ENCODE data around the gene UST.
A peak's percentile ranks its signal among the peaks of the same experiment; 100 is the strongest.

UST gene

DNA sequence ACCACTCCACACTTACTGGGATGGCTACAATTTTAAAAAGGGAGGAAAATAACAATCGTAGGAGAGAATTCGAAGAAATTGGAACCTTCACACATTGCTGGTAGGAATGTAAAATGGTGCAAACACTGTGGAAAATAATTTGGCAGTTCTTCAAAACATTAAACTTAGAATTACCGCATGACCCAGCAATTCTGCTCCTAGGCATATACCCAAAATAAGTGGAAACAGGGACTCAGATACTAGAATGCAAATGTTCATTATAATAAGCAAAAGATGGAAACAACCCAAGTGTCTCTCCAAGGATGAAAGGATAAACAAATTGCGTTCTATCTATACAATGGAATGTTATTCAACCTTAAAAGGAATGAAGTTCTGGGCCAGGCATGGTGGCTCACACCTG lies 325.2 kb downstream of the UST start:
- no peak for DNase-seq

DNA sequence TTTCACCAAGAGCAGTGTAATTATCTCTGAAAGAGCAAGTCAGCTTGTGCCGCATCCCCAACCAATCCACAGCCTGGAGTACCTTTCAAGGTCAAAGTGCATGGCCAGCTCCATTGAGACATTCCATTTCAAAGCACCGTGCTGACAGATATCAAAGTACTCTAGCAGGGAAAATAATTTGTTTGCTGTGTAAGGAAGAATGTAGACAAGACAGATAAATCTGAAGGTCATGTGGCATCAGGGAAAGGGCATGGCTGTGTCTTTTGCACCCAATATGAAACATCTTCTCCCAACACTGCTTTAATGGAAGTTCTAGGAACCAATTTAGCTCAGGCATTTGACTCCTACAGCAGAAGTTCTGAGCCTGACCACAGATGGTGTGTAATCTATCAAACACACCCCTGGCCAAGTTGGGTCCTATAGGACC lies 328.0 kb downstream of the UST start:
- no peak for DNase-seq

DNA sequence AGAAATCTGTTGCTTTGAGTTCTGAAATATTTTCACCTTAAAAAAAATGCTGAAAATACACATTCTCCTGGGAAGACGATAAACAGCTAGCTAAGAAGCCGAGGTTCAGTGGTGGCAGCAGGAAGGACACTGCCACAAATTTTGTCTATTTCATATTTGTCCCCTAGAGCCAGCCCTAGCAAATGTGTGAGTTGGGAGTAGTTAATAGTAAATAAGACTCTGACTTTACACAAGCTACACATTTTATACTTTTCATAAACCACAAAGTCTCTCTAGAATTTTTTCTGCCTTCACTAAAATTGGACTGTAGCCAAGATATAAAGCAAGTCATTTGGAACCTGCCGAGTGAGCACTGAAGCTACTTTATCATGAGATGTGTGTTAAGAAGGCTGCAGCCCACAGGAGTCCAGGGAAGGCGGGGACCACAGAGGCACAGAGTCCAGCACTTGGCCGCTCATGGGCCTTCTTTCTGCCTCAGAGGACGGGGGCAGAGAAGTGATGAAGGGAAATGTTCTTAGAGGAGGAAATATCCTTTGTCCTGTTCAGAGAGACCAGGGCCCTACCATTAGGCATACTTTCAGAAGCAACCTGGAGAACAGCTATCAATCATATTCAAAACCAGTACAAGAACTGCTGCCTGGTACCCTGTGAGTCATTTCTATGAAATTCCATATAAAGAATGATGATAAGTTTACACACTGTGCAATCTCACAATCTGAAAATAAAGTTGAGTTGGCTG lies 329.0 kb downstream of the UST start:
- no peak for DNase-seq

DNA sequence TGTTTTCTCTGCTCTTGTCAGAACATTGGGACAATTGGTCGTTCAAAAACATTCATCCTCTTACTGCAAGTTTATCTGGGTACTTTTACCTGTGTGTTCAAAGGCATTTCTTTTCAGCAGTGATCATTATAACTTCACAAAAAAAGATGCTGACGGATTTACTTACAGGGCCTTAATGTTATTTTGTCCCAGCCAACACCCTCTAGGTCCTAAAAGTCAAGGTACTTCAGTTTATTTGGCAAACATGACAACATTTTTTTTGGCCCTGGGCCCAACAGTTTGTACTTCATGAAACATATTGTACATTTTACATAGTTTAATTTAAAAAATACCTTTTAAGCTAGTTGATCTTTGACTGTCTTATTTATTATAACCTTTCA lies 329.5 kb downstream of the UST start:
- DNase-seq: no peak

DNA sequence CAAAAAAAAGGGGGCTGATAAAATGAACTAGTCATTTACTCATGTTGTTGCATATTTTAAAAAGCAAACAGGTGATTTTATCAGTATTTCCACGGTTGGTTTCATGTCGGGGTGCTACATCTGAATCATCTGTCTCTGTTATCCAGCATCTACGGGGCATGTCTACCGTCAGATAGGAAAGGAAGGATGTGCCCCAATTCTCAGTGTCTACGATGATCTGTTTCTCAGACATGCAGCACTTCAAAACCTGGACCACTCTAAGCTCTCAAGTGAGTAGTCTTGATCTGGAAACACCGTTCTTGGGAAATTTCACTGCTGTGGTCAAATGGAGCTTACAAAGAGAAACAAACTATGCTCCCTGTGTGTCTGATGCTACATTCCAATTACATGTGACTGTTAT lies 330.4 kb downstream of the UST start:
- DNase-seq: no peak

DNA sequence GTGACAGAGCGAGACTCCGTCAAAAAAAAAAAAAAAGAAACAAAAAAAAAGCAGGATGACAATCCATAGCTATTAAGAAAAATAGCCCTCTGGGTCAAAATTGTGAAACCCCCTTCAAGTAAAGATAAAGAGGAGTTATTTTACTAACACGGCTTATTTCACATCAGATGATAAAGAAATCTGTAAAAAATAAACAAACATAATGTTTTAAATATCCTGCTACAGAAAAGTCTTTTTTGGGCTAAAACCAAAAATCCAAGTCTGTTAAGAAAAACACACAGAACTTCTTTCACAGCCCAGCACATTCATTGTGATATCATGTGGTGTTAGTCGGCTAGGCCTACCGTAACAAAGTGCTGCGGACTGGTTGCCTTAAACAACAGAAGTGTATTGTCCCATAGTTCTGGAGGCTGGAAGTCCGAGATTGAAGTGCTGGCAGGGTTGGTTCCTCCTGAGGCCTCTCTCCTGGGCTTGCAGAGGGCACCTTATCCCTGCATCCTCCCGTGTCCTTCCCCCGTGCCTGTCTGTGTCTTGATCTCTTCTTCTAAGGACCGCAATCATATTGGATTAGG lies 331.5 kb downstream of the UST start:
- DNase-seq: no peak

DNA sequence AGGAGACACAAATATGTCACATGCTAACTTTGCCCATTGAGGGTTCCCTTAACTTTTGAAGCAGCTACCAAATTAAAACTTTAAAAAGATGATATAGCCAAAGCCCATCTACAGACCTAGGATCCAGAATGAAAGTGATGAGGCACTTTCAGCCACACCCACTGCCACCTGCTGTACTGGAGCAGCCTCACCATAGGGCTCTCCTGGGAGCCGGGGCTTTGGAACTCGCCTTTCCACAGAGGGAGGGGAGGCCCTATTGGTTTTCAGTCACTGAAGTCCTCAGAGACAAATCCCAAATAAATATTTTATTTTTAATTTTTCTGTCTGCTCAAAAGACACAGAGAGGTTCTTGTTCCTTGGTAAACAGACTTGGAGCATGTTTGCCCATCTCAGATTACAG lies 332.6 kb downstream of the UST start:
- DNase-seq: no peak

DNA sequence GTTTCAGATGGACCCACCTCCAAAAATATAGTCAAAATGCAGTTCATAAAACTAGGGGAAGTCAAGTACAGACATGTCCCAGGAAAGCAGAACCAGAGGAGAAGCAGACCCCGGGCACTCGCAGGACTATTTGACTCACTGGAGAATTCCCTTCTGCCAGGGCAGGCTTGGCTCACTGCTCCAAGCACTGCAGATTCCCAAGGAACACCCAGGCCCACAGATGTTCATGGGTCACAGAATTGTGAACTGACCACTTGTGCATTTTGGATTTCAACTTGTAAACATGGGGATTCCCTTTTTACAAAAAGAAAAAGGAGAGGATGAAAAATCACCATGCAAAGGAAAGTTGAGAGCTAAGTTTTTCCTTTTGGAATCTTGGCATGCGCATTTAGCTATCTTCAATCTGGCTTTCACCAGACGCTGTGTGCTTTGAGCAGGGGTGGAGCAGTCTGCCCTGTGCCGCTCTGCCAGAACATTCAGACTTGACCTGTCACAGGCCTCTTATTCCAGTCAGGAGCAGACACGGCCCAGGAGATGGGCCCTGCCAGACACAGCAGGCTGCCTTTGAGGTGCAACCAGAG lies 333.2 kb downstream of the UST start:
- no peak for DNase-seq

DNA sequence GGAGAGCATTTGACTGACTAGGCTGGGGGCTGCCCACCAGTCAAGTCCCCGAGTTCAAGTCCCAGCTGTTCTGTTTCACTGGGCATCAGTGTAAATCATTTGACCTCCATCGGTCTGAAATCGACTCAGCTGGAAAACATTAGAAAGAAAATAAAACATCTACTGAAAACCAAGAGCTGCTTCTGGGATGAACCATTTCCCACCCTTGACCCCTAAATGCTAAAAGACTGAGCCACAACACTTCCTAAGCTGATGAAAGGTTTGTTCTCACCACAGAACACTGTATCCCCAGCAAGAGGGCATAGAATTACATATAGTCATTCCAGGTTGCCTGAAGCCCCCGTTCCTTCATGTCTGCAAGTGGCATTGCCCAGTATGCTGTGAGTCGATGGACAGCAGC lies 333.7 kb downstream of the UST start:
- DNase-seq: no peak

DNA sequence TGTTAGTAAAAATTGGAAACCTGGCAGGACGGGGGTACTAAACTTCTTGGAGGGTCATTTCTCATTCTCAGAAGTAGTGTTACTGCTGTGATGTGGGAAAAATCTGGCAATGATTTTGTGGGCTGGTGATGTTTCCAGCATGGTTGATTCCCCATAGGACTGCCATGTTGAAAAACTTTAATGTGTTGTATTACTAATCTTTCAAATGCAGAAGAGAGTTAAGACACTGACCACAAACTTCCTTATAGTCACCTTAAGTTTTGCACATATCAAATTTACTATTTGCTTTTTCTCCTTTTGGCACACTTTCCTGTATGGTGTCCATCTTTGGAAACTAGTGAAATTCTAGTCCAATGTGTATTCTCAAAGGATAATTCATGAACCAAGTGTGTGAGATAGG lies 334.5 kb downstream of the UST start:
- DNase-seq: no peak

DNA sequence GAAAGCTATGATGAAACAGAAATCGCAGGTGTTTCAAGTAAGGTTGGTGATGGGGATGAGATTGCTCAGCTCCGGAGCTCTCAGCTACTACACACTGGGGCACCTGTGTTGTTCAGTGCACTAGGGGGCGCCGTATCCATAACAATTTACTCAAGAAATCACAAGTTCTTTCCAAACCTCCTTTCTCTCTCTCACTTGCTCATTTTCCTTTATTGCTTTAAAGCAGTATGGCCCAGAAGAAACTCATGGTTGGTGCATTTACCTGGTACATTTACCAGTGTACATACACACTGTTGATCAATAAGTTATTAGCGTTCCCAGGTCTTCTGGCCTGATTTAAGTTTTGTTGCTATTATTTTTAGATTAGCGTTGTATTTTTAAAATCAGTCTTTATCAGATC lies 335.5 kb downstream of the UST start:
- peak; percentile 92 for DNase-seq

DNA sequence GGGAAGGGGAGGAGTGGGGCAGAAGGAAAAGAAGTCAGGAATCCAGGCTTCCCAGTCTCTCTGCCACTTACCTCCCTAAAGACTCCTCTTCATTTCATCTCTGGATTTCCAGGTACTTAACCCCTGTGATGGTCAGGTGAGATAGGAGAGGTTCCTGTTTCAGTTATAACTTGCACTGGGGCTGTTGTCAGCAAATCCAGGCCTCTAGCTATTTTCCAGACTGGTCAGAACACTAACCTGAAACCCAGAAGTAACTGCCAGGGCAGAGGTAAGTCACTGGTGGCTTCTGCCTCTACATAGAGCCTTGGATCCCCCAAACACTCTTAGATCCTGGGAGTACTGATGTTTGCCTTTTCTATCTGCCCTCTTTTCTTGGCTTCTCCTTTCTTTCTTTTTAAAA lies 337.2 kb downstream of the UST start:
- no peak for DNase-seq

DNA sequence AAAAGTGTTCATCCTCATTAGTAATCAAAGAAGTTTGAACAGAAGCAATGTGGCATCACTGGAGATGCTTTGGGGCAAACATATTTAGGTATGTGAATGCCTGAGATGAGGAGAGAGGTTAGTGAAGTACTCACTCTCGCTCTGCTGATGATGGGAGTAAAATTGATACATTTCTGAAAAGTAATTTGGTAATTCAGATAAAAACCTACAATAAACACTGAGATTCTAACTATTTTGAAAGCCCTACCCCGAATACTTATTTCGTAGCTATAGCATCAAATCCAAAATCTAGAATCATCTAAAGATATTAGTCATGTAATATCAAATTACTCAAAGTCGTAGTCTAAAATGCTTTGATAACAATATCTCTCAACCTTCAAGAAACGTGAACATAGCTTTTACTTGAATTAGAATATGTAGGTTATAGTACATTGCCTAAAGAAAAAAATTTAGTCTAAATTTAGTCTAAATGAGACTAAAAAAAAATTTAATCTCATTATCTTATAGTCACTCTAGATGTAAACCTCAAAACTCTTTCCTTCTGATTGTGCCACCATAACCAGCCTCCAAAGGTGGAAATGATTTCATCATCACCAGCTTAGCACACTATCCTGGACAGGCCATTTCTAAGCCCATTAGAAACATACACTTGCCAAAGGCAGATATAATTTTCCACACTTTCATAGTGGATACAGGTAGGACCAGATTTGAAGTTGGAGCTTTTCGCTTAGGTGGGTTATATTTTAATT lies 338.2 kb downstream of the UST start:
- DNase-seq: no peak

DNA sequence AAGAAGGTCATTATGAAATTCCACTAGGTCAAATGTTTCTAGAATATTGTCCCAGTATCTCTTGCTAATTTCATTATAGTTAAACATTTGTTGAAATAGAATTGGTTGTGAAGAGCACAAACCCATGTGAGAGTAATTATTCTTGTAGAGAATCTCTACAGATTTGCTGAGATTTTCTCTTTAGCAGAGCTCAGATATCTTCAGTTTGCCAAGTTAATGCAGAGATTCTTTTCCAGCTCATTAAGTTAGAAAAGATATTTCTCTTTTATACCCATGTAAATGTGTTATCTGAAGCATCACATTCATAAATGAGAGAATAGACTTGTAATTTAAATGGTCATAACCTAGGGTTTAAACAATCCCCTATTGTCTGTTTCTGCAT lies 338.7 kb downstream of the UST start:
- no peak for DNase-seq

DNA sequence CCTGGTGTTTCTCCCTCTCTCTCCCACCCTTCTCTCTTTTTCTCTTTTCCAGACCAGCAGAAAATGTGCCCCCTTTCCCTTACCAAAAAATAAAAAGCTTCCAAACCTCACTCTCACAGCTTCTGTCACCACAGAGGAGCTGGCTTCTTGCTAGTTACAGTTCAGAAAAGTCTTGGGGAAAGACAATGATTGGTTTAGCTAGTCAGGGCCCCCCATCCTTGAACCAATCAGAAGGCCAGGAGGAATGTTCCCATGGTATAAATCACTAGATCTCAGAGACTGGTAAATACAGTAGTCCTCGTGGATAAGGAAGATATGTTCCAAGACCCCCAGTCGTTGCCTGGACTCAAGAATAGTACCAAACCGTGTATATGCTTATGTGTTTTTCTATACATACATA lies 339.5 kb downstream of the UST start:
- DNase-seq: no peak

DNA sequence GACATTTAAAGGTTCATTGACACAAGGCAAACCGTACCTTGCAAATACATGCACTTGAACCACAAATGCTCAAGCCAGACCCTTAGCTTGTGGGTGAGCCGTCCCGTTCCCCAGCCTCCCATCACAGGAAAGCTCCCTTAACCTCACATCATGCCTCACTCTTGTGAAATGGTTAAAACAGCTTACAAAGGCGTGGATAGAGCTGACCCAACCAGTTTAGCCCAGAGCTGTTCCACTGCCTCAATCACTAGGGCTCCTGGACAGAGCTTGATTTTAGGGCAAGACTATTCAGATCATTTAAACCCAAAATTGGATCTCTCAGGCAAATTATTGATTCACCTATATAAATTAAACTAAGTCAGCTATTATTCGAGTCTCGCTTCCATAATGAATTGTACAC lies 341.1 kb downstream of the UST start:
- DNase-seq: no peak

DNA sequence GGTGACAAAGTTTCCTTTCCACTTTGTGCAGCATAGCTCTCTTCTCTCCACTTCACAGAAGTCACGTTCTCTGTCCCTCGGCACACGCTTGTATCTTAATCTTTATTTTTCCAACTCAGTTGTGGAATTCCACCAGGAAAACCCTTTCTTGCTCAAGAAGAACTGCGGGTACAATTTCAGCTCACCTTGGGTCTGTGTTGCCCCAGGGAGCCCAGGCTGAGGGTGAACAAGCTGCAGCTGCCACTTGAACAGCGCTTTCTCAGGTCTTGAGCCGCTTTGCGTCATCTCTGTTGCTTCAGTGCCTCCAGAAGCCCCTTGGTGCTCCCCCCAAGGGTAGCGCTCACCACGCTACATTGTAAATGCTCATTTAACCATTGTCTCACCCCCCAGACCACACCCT lies 341.5 kb downstream of the UST start:
- no peak for DNase-seq

DNA sequence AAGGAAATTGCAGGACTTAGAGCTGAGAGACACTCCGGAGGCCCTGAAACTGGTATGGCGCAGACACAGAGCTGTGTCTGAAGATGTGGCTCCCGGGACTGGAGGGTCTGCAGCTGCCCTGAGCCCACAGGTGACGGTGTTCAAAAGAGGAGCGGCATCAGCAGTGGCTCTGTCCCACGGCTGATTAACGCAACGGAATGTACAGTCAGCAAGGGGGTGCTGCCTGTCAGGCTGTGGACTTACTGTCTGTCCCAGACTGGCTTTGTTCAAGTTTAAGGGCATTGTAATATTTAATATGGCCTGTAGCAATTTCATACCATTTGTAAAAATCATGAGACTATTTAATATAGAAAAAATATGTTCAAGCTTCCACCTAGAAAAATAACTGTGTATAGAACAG lies 342.7 kb downstream of the UST start:
- no peak for DNase-seq

DNA sequence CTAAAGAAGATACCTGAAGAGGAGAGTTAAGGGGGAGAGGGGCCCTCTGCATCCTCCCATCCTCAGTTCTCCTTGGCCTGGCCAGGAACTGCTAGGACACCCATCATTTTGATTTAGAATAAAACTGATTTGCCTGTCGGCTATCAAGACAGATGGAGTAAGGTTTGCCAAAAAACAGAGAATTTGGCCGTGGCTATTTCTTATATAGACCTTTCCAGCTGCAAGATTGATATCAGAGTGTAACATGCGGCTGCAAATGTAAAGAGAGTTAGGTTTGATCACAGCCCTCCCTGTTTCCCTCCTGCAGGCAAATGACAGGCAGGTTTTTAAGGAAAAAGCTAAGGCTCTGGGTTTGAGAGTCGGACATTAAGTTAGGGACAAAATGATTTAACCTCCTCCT lies 344.1 kb downstream of the UST start:
- no peak for DNase-seq

DNA sequence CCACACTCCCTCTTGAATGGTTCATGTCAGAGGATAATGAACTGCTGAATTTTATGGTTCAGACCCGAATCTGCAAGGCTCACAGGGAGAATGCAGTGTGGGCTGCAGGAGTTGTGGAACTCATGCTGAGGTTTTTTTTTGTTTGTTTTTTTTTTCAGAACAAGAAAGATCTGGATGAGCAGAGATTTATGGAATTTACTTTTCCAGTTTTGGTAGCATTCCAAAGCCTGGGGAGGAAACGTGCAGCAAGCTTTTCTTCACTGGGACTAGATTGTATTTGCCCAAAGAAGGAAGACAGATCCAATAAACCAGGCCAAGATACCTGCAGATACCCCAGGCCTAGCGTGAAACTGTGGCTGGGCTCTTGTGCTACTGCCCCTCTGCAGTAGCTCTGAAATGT lies 346.8 kb downstream of the UST start:
- DNase-seq: no peak

DNA sequence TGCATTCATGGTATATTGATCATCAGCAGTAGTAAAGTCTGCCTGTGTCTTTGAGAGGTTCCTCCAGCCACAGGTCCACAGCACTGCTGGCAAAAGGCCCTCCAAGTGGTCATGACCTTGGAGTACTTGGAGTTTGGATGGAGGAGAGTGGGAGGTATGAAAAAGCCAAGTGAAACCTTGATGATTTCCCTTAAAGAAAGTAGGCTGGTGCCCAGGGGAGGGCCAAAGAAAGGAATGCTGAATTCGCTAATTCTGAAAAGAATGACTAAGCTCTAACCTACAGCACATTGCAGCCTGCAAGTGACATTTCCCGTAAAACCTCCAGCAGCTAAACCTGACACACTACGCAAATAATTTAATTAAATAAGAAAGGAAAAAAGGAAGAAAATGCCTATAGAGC lies 347.3 kb downstream of the UST start:
- DNase-seq: no peak

DNA sequence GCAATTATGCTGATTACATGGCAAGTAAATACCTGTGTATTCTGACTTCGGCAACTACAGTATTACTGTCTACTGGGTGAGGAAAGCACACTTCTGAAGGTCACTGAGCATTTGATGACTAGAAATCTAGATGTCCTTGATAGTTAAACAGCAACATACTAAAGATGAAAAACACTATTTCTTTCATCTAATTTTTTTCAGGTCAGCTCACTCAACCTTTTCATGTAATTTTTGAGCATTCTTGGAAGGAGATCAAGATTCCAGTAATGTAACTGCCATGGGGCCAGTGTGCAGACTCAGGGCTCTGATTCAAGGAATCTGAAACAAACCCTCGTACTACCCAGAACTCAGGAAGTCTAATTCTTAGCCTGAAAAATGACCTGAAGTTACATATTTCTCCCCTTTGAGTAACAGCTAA lies 348.1 kb downstream of the UST start:
- no peak for DNase-seq

DNA sequence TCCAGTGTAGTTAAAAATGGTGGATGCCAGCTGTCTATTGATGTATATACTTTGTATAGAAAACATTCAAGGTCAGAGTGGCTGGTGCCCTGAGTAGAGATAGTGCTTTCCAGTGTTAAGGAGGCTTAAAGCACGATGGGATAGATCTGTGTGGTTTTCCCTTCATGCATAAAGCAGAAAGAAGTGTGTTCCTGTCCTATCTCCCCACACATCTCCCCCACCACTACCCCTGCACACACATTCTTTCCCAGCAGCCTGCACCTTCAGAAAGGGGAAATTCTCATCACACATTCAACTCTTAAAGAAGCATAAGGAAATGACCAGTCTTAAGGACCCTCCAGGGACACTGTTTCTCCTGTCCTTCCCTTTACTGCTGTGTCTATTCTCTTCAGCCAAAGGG lies 349.0 kb downstream of the UST start:
- no peak for DNase-seq

DNA sequence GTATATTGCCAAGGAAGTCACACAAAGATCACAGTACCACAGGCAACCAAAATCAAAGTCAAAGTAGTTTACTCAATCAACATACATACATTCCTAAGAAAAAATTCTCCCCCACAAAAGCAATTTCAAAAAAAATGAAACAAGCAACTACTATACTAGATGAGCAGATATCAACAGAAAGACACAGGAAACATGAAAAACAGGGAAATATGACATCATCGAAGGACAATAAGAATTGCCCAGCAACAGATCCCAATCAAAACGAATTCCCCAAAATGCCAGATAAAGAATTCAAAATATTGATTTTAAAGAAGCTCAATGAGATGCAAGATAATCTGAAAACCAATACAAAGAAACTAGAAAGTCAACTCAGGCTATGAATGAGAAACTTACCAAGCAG lies 351.0 kb downstream of the UST start:
- DNase-seq: no peak

Measured in activated effector memory CD4-positive, alpha-beta T cell treated with anti-CD3 and anti-CD28 coated beads, Interleukin-2, amount 50 U/mL, for 16 hours (primary cell).